Small intestine (tissue), 7 donors: ENCODE data around the gene RBBP4. TPM values are rescaled to one million over a fixed set of nuclear protein-coding genes. Genes with fewer than 3 reads are reported as not detected.

Experiments used
- DNase-seq, 2 donors: peaks; one replicate each; pipeline versions ENCODE4 v3.0.0 to v3.0.0-alpha.2; 2013
- FAIRE-seq: peaks from 2 replicates; lab custom pipeline; 2012; peaks lifted over from hg19 to GRCh38; lab: Jason Lieb, UNC
- H3K27ac ChIP-seq, 3 donors: one replicate each; pipeline ENCODE4 v1.5.1; 2013; ENCODE audit warnings: low read length in 2 of 3, mild to moderate bottlenecking in 2 of 3, control low read depth in 1 of 3, inconsistent platforms in 1 of 3, low read depth in 1 of 3, moderate library complexity in 1 of 3
- H3K27me3 ChIP-seq, 3 donors: one replicate each; pipeline ENCODE4 v1.6.1; 2013; ENCODE audit warnings: low read length in 3 of 3, inconsistent platforms in 1 of 3; ENCODE audit not compliant: control insufficient read depth in 3 of 3, insufficient read depth in 3 of 3
- H3K36me3 ChIP-seq, 3 donors: one replicate each; pipeline ENCODE4 v1.6.1; 2013; ENCODE audit warnings: low read length in 3 of 3, inconsistent platforms in 1 of 3, low read depth in 1 of 3, mild to moderate bottlenecking in 1 of 3, moderate library complexity in 1 of 3; ENCODE audit not compliant: control insufficient read depth in 3 of 3, insufficient read depth in 2 of 3
- H3K4me1 ChIP-seq, 3 donors: one replicate each; pipeline ENCODE4 v1.6.1; 2013; ENCODE audit warnings: low read length in 2 of 3, inconsistent platforms in 1 of 3, low read depth in 1 of 3, mild to moderate bottlenecking in 1 of 3, moderate library complexity in 1 of 3; ENCODE audit not compliant: control insufficient read depth in 3 of 3, insufficient read depth in 2 of 3
- H3K4me3 ChIP-seq, 3 donors: one replicate each; pipeline ENCODE4 v1.5.1; 2013; ENCODE audit warnings: low read length in 3 of 3, control low read depth in 1 of 3, inconsistent platforms in 1 of 3, low read depth in 1 of 3, mild to moderate bottlenecking in 1 of 3, moderate library complexity in 1 of 3
- H3K9me3 ChIP-seq, 2 donors: one replicate each; pipeline ENCODE4 v1.6.1; 2013; ENCODE audit warnings: low read depth in 1 of 2, low read length in 1 of 2; ENCODE audit not compliant: control insufficient read depth in 2 of 2, insufficient read depth in 1 of 2
- WGBS, 3 donors: extraction: QIAGEN DNeasy Blood & Tissue Kit; methylation state at CpG; one replicate each; pipeline ENCODE4 v1.1.7; 2013; 5-methylcytosine and 5-hydroxymethylcytosine counted together
- polyA plus RNA-seq, 4 donors: library from polyadenylated mRNA; stranded (reverse) in 3 of 4; unstranded in 1 of 4; fragments of 200-250 nt in 3 of 4; fragments of 120-200 nt in 1 of 4; gene quantifications; one replicate each; pipeline versions ENCODE4 v1.2.1 to v1.2.3, GENCODE V29; 2013
- donor health status: healthy with polysubstance abuse.
- donor health status: control.
- donor health status: control.
- donor health status: Bipolar disorder and iron deficiency.
- donor health status: healthy.

The RBBP4 gene
- polyA plus RNA-seq, 4 donors, result 38.7 to 160 (median 60.0) TPM

DNA sequence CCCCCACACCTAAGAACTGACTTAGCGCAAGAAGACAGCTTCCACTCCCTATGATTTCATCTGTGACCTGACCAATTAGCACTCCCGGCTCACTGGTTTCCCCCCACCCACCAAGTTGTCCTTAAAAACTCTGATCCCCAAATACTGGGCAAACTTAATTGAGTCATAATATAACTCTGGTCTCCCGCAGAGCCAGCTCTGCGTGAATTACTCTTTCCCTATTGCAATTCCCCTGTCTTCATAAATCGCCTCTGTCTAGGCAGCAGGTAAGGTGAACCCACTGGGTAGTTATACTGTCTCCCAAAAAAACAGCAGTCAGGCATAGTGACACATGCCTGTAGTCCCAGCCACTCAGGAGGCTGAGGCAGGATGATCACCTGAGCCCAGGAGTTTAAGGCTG is 37.5 kb upstream of the RBBP4 start:
- WGBS, 3 donors, result 90 to 91% (median 90%) methylated on average over 5 of the region's 5 CpGs
- Histone ChIP-seq H3K27ac (no peak overlapping the region), H3K4me1 (peaks cover 0 to 4% (median 3%) of the 10 kb centered on the region in 3 donors), H3K36me3 (no peaks in the 10 kb centered on the region), H3K27me3 (no peaks in the 10 kb centered on the region), H3K4me3 (no peak overlapping the region), H3K9me3 (no peaks in the 10 kb centered on the region)
- DNase-seq (no peak), FAIRE-seq (no peak)

GRCh38 chr1:32618673-32619221 is 32.3 kb upstream of the RBBP4 start:
- H3K4me3 ChIP-seq, result no peak overlapping the region
- H3K36me3 ChIP-seq, result peaks cover 2 to 6% (median 4%) of the 10 kb centered on the region in 3 donors
- no peak overlapping the region for H3K27ac ChIP-seq
- no peaks in the 10 kb centered on the region for H3K27me3 ChIP-seq
- peaks cover 0 to 2% of the 10 kb centered on the region in 2 donors for H3K9me3 ChIP-seq
- H3K4me1 ChIP-seq, result no peaks in the 10 kb centered on the region
- DNase-seq, result peak in 1 of 2 donors; percentile 2
- 94 to 99% (median 98%) methylated on average over 5 of the region's 5 CpGs for WGBS, 3 donors
- no peak for FAIRE-seq

- H3K27me3 ChIP-seq, result no peaks in the 10 kb centered on the region
- H3K36me3 ChIP-seq, result peaks cover 2 to 8% (median 4%) of the 10 kb centered on the region in 3 donors
- peaks cover 0 to 2% of the 10 kb centered on the region in 2 donors for H3K9me3 ChIP-seq
- no peak overlapping the region for H3K27ac ChIP-seq
- no peak overlapping the region for H3K4me3 ChIP-seq
- 60 to 73% (median 65%) methylated on average over 5 of the region's 5 CpGs for WGBS, 3 donors
- no peaks in the 10 kb centered on the region for H3K4me1 ChIP-seq
- no peak for FAIRE-seq
- DNase-seq, result no peak
Observed at GRCh38 chr1:32619701-32620485, 31.1 kb upstream of the RBBP4 start.

DNA sequence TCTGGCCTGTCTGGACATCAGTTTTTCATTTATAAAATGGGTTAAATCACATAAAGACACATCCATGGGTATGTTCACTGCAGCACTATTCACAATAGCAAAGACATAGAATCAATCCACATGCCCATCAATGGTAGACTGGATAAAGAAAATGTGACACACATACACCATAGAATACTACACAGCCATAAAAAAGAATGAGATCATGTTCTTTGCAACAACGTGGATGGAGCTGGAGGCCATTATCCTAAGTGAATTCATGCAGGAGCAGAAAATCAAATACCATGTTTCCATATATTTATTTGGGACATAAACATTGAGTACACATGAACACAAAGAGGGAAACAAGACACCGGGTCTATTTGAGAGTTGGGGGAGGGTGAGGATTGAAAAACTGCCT is 28.8 kb upstream of the RBBP4 start:
- Histone ChIP-seq H3K4me3 (no peak overlapping the region), H3K4me1 (no peaks in the 10 kb centered on the region), H3K36me3 (peaks cover 2 to 17% (median 4%) of the 10 kb centered on the region in 3 donors), H3K27me3 (no peaks in the 10 kb centered on the region), H3K27ac (no peak overlapping the region), H3K9me3 (peaks cover 0 to 2% of the 10 kb centered on the region in 2 donors)
- 94 to 98% (median 97%) methylated on average over 2 of the region's 2 CpGs for WGBS, 3 donors
- no peak for DNase-seq
- FAIRE-seq, result no peak

- no peak for DNase-seq
- WGBS, 3 donors, result 70 to 84% (median 77%) methylated on average over 3 of the region's 3 CpGs
- Histone ChIP-seq H3K36me3 (peaks cover 6 to 22% (median 6%) of the 10 kb centered on the region in 3 donors), H3K9me3 (peaks cover 0 to 2% of the 10 kb centered on the region in 2 donors), H3K27ac (no peak overlapping the region), H3K4me1 (no peaks in the 10 kb centered on the region), H3K27me3 (no peaks in the 10 kb centered on the region), H3K4me3 (no peak overlapping the region)
- FAIRE-seq, result no peak
Observed at GRCh38 chr1:32622806-32623681, 28.0 kb upstream of the RBBP4 start.

DNA sequence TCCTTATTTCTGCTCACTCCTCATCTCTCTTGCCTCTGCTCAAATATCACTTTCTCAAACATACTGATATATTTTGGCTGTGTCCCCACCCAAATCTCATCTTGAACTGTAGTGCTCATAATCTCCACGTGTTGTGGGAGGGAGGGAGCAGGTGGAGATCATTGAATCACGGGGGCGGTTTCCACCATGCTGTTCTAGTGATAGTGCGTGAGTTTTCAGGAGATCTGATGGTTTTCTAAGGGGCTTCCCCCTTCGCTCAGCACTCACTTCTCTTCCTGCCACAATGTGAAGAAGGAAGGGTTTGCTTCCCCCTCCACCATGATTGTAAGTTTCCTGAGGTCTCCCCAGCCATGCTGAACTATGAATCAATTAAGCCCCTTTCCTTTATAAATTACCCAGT is 27.2 kb upstream of the RBBP4 start:
- Histone ChIP-seq H3K27ac (no peak overlapping the region), H3K4me3 (no peak overlapping the region), H3K36me3 (peaks cover 6 to 27% (median 6%) of the 10 kb centered on the region in 3 donors), H3K9me3 (peaks cover 0 to under 1% of the 10 kb centered on the region in 2 donors), H3K27me3 (no peaks in the 10 kb centered on the region), H3K4me1 (no peaks in the 10 kb centered on the region)
- no peak for DNase-seq
- 68 to 77% (median 73%) methylated on average over 5 of the region's 5 CpGs for WGBS, 3 donors
- FAIRE-seq, result no peak

DNA sequence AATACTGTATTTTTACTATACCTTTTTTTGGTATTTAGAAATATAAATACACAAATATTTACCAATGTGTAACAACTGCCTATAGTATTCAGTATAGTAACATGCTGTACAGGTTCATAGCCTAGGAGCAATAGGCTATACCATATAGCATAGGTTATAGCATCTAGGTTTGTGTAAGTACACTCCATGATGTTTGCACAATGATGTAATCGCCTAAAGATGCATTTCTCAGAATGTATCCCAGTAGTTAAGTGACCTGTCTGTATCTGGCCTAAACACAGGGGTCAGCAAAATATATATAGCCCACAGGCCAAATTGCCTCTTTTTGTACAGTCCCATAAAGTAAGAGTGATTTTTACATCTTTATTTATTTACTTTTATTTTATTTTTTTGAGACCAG is 24.8 kb upstream of the RBBP4 start:
- no peaks in the 10 kb centered on the region for H3K4me1 ChIP-seq
- DNase-seq, result no peak
- FAIRE-seq, result no peak
- no peak overlapping the region for H3K27ac ChIP-seq
- 92 to 97% (median 97%) methylated on average over 1 of the region's 1 CpG for WGBS, 3 donors
- H3K36me3 ChIP-seq, result peaks cover 6 to 37% (median 6%) of the 10 kb centered on the region in 3 donors
- H3K4me3 ChIP-seq, result no peak overlapping the region
- H3K9me3 ChIP-seq, result no peaks in the 10 kb centered on the region
- H3K27me3 ChIP-seq, result no peaks in the 10 kb centered on the region

- H3K4me3 ChIP-seq, result no peak overlapping the region
- H3K27me3 ChIP-seq, result no peaks in the 10 kb centered on the region
- DNase-seq, result peak; percentile 5 to 34
- 58 to 83% (median 70%) methylated on average over 11 of the region's 11 CpGs for WGBS, 3 donors
- no peaks in the 10 kb centered on the region for H3K9me3 ChIP-seq
- H3K36me3 ChIP-seq, result peaks cover 4 to 43% (median 10%) of the 10 kb centered on the region in 3 donors
- FAIRE-seq, result no peak
- peak overlapping the region in 2 of 3 donors; percentile 5 to 70 for H3K27ac ChIP-seq
- H3K4me1 ChIP-seq, result no peaks in the 10 kb centered on the region
Observed at GRCh38 chr1:32627596-32628162, 23.3 kb upstream of the RBBP4 start.
